Activated naive CD8-positive, alpha-beta T cell treated with anti-CD3 and anti-CD28 coated beads, Interleukin-2, amount 50 U/mL, for 16 hours (primary cell): ENCODE results near the gene EXOC4.
"Not testable (repeated sequence)": the region's sequence is repeated elsewhere in the genome, so short reads cannot be mapped to it uniquely, and the experiment has no call there.

Experiments
- DNase-seq: peaks from one replicate; pipeline ENCODE4 v3.0.0-alpha.2; 2020; ENCODE audit warnings: low read depth, low spot score

The EXOC4 gene

GRCh38 chr7:133314084-133314483 is 61.2 kb downstream of the EXOC4 start:
- no peak for DNase-seq

- DNase-seq: no peak
Observed at GRCh38 chr7:133315332-133316040, 62.6 kb downstream of the EXOC4 start.

GRCh38 chr7:133319842-133320241 is 67.0 kb downstream of the EXOC4 start:
- DNase-seq: no peak

- DNase-seq: no peak
Observed at GRCh38 chr7:133320891-133321290, 68.0 kb downstream of the EXOC4 start.

- DNase-seq: not testable (repeated sequence)
Observed at GRCh38 chr7:133321366-133321765, 68.5 kb downstream of the EXOC4 start.

GRCh38 chr7:133326745-133327144 is 73.9 kb downstream of the EXOC4 start:
- not testable (repeated sequence) for DNase-seq

- not testable (repeated sequence) for DNase-seq
Observed at GRCh38 chr7:133328021-133328420, 75.1 kb downstream of the EXOC4 start.

GRCh38 chr7:133330085-133330484 is 77.2 kb downstream of the EXOC4 start:
- DNase-seq: no peak

GRCh38 chr7:133331861-133332260 is 79.0 kb downstream of the EXOC4 start:
- no peak for DNase-seq

GRCh38 chr7:133339772-133340171 is 86.9 kb downstream of the EXOC4 start:
- no peak for DNase-seq

GRCh38 chr7:133344275-133344674 is 91.4 kb downstream of the EXOC4 start:
- DNase-seq: no peak

GRCh38 chr7:133345690-133346421 is 93.0 kb downstream of the EXOC4 start:
- DNase-seq: no peak

GRCh38 chr7:133348250-133348649 is 95.4 kb downstream of the EXOC4 start:
- DNase-seq: no peak

GRCh38 chr7:133349101-133349500 is 96.2 kb downstream of the EXOC4 start:
- DNase-seq: no peak

GRCh38 chr7:133352430-133352829 is 99.6 kb downstream of the EXOC4 start:
- no peak for DNase-seq

GRCh38 chr7:133353775-133354174 is 100.9 kb downstream of the EXOC4 start:
- no peak for DNase-seq

GRCh38 chr7:133354546-133355324 is 101.9 kb downstream of the EXOC4 start:
- DNase-seq: no peak

- DNase-seq: no peak
Observed at GRCh38 chr7:133355325-133355708, 102.4 kb downstream of the EXOC4 start.

- DNase-seq: no peak
Observed at GRCh38 chr7:133355822-133356221, 102.9 kb downstream of the EXOC4 start.

GRCh38 chr7:133358708-133359107 is 105.8 kb downstream of the EXOC4 start:
- DNase-seq: no peak

- no peak for DNase-seq
Observed at GRCh38 chr7:133359449-133359848, 106.6 kb downstream of the EXOC4 start.

- DNase-seq: no peak
Observed at GRCh38 chr7:133360201-133360600, 107.3 kb downstream of the EXOC4 start.
